Smooth muscle cell (in vitro differentiated cells): ENCODE data around the gene GALNT6. TPM values are rescaled to one million over a fixed set of nuclear protein-coding genes. Genes with fewer than 3 reads are reported as not detected.

ENCODE experiments used
- DNase-seq: peaks from one replicate; lab custom pipeline; 2025; ENCODE audit not compliant: unreplicated experiment; lab: John Stamatoyannopoulos, UW
- H2AFZ ChIP-seq: fragments of 200-600 bp; sonication (generic); 2 replicates; pipeline ENCODE4 v1.6.0; 2016; ENCODE audit warnings: antibody characterized with exemption, low read depth, mild to moderate bottlenecking
- H3F3A ChIP-seq: fragments of 200-600 bp; sonication (generic); 2 replicates; pipeline ENCODE4 v1.6.0; 2017; ENCODE audit warnings: antibody characterized with exemption, low read depth
- H3K27ac ChIP-seq: fragments of 200-600 bp; sonication (generic); 2 replicates; pipeline ENCODE4 v1.5.1; 2016; ENCODE audit warnings: low read depth, mild to moderate bottlenecking
- H3K27me3 ChIP-seq: fragments of 200-600 bp; sonication (generic); 2 replicates; pipeline ENCODE4 v1.6.1; 2016; ENCODE audit warnings: low read depth, mild to moderate bottlenecking
- H3K36me3 ChIP-seq: fragments of 200-600 bp; sonication (generic); 2 replicates; pipeline ENCODE4 v1.5.1; 2016; ENCODE audit warnings: low read depth
- H3K4me1 ChIP-seq: fragments of 200-600 bp; sonication (generic); 2 replicates; pipeline ENCODE4 v1.5.1; 2016; ENCODE audit warnings: low read depth
- H3K4me2 ChIP-seq: fragments of 200-600 bp; sonication (generic); 2 replicates; pipeline ENCODE4 v1.6.0; 2016; ENCODE audit warnings: mild to moderate bottlenecking
- H3K4me3 ChIP-seq: fragments of 200-600 bp; sonication (generic); 2 replicates; pipeline ENCODE4 v1.5.1; 2016; ENCODE audit warnings: mild to moderate bottlenecking
- H3K79me2 ChIP-seq: fragments of 200-600 bp; sonication (generic); 2 replicates; pipeline ENCODE4 v1.6.0; 2016; ENCODE audit warnings: low read depth, mild to moderate bottlenecking
- H3K9ac ChIP-seq: fragments of 200-600 bp; sonication (generic); 2 replicates; pipeline ENCODE4 v1.6.0; 2016; ENCODE audit warnings: low read depth
- H3K9me3 ChIP-seq: fragments of 200-600 bp; sonication (generic); replicated peaks from 2 replicates; pipeline ENCODE4 v1.5.1; 2016; ENCODE audit warnings: low read depth
- H4K20me1 ChIP-seq: fragments of 200-600 bp; sonication (generic); 2 replicates; pipeline ENCODE4 v1.6.0; 2016; ENCODE audit warnings: low read depth
- CTCF ChIP-seq: fragments of 200-600 bp; sonication (generic); IDR thresholded peaks from 2 replicates; pipeline ENCODE4 v1.5.1; 2017; ENCODE audit warnings: borderline replicate concordance, mild to moderate bottlenecking, antibody characterized with exemption; ENCODE audit not compliant: insufficient read depth, poor library complexity, severe bottlenecking
- WGBS: methylation state at CpG from one replicate; pipeline ENCODE4 v1.1.7; 2016; ENCODE audit warnings: low lambda C conversion rate; 5-methylcytosine and 5-hydroxymethylcytosine counted together
- polyA plus RNA-seq: library from polyadenylated mRNA; unstranded; fragments of >200 nt; fragmentation: Nextera tagmentation; extraction: Ambion mirVana; gene quantifications from 2 replicates; pipeline ENCODE4 v1.2.1, GENCODE V29; 2016
- total RNA-seq: library from RNA; depleted of rRNA; stranded (reverse); fragments of >200 nt; gene quantifications from 2 replicates; pipeline ENCODE4 v1.2.3, GENCODE V29; 2014

The GALNT6 gene
- total and polyA plus RNA-seq, 2 experiments from 2014 or later = 7.8 to 55.6 TPM

- Histone ChIP-seq H3K27ac (no peak overlapping the region), H3K4me3 (no peak overlapping the region), H3K4me1 (peaks cover 7% of the 10 kb centered on the region), H3K4me2 (no peak overlapping the region), H3K9ac (no peak overlapping the region), H3K9me3 (no peaks in the 10 kb centered on the region), H2AFZ (no peak overlapping the region), H3F3A (no peaks in the 10 kb centered on the region), H3K27me3 (no peaks in the 10 kb centered on the region), H3K79me2 (no peaks in the 10 kb centered on the region), H3K36me3 (no peaks in the 10 kb centered on the region), H4K20me1 (no peaks in the 10 kb centered on the region)
- TF ChIP-seq CTCF = peak; percentile 77
- no peak for DNase-seq
- 75% methylated on average over 5 of the region's 5 CpGs for WGBS
These were observed 30.2 kb upstream of the GALNT6 start for GRCh38 chr12:51421266-51421884.

- Histone ChIP-seq H3K79me2 (no peaks in the 10 kb centered on the region), H3K4me2 (no peak overlapping the region), H3K4me1 (peaks cover 7% of the 10 kb centered on the region), H3K9me3 (no peaks in the 10 kb centered on the region), H2AFZ (no peak overlapping the region), H3F3A (no peaks in the 10 kb centered on the region), H3K36me3 (no peaks in the 10 kb centered on the region), H3K27ac (no peak overlapping the region), H3K4me3 (no peak overlapping the region), H4K20me1 (no peaks in the 10 kb centered on the region), H3K27me3 (no peaks in the 10 kb centered on the region), H3K9ac (no peak overlapping the region)
- 44% methylated on average over 11 of the region's 11 CpGs for WGBS
- no peak for TF ChIP-seq CTCF
- DNase-seq = no peak
These were observed 28.4 kb upstream of the GALNT6 start for GRCh38 chr12:51419425-51420193.

GRCh38 chr12:51417826-51418225 is 26.6 kb upstream of the GALNT6 start:
- Histone ChIP-seq H3K79me2 (no peaks in the 10 kb centered on the region), H3K9me3 (no peaks in the 10 kb centered on the region), H3K36me3 (no peaks in the 10 kb centered on the region), H4K20me1 (no peaks in the 10 kb centered on the region), H3K27me3 (no peaks in the 10 kb centered on the region), H3K4me2 (no peak overlapping the region), H3K27ac (no peak overlapping the region), H3K4me3 (no peak overlapping the region), H3K4me1 (peaks cover 4% of the 10 kb centered on the region), H2AFZ (no peak overlapping the region), H3K9ac (no peak overlapping the region), H3F3A (no peaks in the 10 kb centered on the region)
- WGBS = 33% methylated on average over 4 of the region's 4 CpGs
- DNase-seq = no peak
- no peak for TF ChIP-seq CTCF
